ENCODE measurements around the gene MRPL11. TPM values are rescaled to one million over a fixed set of nuclear protein-coding genes. Genes with fewer than 3 reads are reported as not detected.

The MRPL11 gene
- total RNA-seq, 2 donors from 2014 or later, result 16.7 to 28.0 TPM

DNA sequence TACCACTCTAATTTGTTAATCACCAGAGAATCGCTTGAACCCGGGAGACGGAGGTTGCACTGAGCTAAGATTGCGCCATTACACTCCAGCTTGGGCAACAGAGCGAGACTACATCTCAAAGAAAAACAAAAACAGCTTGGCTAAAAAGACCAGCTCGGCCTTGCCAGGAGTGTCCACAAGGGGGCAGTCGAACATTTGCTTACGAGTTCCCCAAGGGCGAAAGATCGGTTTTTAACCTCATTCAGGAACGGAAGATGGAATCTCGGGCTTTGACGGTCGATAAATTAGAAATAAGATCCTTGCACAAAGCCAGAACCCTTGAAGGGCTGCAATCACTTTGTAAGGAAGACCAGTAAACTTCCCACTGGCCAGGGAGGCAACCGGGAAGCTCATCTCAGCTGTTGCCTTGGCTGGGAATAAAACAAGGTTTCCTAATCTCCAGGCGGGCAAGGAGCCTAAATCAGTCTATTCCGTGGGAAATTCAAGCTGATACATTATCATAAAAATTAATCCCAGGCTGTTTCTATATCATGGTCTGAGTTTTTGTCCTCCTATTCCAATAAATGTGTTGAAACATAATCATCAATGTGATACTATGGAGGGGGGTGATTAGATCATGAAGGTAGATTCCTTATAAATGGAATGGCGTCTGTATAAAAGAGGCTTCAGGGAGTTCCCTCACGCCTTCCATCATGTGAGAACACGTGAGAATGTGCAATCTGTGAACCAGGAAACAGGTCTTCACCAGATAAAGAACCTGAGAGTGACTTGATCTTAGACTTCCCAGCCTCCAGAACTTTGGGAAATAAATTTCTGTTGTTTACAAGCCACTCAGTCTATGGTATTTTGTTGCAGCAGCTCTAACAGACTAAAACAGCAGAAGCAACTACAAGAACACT, 52.2 kb downstream of the MRPL11 start:
- Histone ChIP-seq H3K27ac (no peak overlapping the region), H3K27me3 (replicated peaks; ENCODE audit: insufficient read depth) (no peaks in the 10 kb centered on the region), H3K4me3 (peak overlapping the region; percentile 63), H3K36me3 (no peaks in the 10 kb centered on the region), H3K9me3 (no peaks in the 10 kb centered on the region), H3K4me1 (ENCODE audit: control insufficient read depth in 1 of 2, low read depth in 2 of 2) (peaks cover 0 to 6% of the 10 kb centered on the region in 2 donors)
- TF ChIP-seq, protein P1, sequence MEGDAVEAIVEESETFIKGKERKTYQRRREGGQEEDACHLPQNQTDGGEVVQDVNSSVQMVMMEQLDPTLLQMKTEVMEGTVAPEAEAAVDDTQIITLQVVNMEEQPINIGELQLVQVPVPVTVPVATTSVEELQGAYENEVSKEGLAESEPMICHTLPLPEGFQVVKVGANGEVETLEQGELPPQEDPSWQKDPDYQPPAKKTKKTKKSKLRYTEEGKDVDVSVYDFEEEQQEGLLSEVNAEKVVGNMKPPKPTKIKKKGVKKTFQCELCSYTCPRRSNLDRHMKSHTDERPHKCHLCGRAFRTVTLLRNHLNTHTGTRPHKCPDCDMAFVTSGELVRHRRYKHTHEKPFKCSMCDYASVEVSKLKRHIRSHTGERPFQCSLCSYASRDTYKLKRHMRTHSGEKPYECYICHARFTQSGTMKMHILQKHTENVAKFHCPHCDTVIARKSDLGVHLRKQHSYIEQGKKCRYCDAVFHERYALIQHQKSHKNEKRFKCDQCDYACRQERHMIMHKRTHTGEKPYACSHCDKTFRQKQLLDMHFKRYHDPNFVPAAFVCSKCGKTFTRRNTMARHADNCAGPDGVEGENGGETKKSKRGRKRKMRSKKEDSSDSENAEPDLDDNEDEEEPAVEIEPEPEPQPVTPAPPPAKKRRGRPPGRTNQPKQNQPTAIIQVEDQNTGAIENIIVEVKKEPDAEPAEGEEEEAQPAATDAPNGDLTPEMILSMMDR (IDR thresholded peaks at IDR 0.05), result peak; percentile 91
- peak; percentile 79 for ATAC-seq (ENCODE audit: insufficient number of reproducible peaks, low FRiP score, low read depth)
- peak; percentile 49 for DNase-seq (ENCODE audit: low spot score)

Other genes starting within 250 kb of the MRPL11 start
- gene KLC2, start 181.1 kb downstream of the MRPL11 start, total RNA-seq, result 10 to 100 TPM; 48.6 to 55.9 TPM
- gene RAB1B, start 170.2 kb downstream of the MRPL11 start, total RNA-seq, result 10 to 100 TPM; 57.2 to 96.0 TPM
- gene CNIH2, start 160.7 kb downstream of the MRPL11 start, total RNA-seq, result not detected
- 100 to 1,000 TPM in 1 of 2 donors, 10 to 100 TPM in 1; 65.4 to 155 TPM for gene YIF1A, start 149.7 kb downstream of the MRPL11 start, total RNA-seq
- under 1 TPM in 1 of 2 donors, not detected in 1; 0.27 TPM for gene TMEM151A, start 147.0 kb downstream of the MRPL11 start, total RNA-seq
- gene CD248, start 121.8 kb downstream of the MRPL11 start, total RNA-seq, result 10 to 100 TPM; 22.9 to 32.4 TPM
- 1 to 10 TPM; 7.7 to 7.8 TPM for gene RIN1, start 102.4 kb downstream of the MRPL11 start, total RNA-seq
- 10 to 100 TPM; 35.0 to 48.1 TPM for gene BRMS1, start 93.7 kb downstream of the MRPL11 start, total RNA-seq
- gene B4GAT1, start 91.2 kb downstream of the MRPL11 start, total RNA-seq, result 10 to 100 TPM; 15.7 to 34.1 TPM
- gene SLC29A2, start 67.1 kb downstream of the MRPL11 start, total RNA-seq, result 1 to 10 TPM; 2.5 to 3.0 TPM
- 1 to 10 TPM; 4.2 to 6.6 TPM for gene NPAS4, start 17.8 kb downstream of the MRPL11 start, total RNA-seq
- gene PELI3, start 28.1 kb upstream of the MRPL11 start, total RNA-seq, result 10 to 100 TPM; 29.1 to 47.1 TPM
- gene DPP3, start 41.6 kb upstream of the MRPL11 start, total RNA-seq, result 10 to 100 TPM; 20.2 to 22.2 TPM
- gene BBS1, start 71.8 kb upstream of the MRPL11 start, total RNA-seq, result 100 to 1,000 TPM in 1 of 2 donors, 10 to 100 TPM in 1; 90.3 to 114 TPM
- gene ZDHHC24, start 107.2 kb upstream of the MRPL11 start, total RNA-seq, result 10 to 100 TPM; 10.2 to 15.7 TPM
- not detected for gene ACTN3, start 108.1 kb upstream of the MRPL11 start, total RNA-seq
- 100 to 1,000 TPM; 122 to 195 TPM for gene CTSF, start 129.8 kb upstream of the MRPL11 start, total RNA-seq
- gene CCDC87, start 154.2 kb upstream of the MRPL11 start, total RNA-seq, result under 1 TPM in 1 of 2 donors, not detected in 1; 0.68 TPM
- gene CCS, start 154.3 kb upstream of the MRPL11 start, total RNA-seq, result 10 to 100 TPM; 19.9 to 20.8 TPM
- 10 to 100 TPM; 72.7 to 99.8 TPM for gene RBM14, start 177.8 kb upstream of the MRPL11 start, total RNA-seq
- gene RBM4, start 199.9 kb upstream of the MRPL11 start, total RNA-seq, result 10 to 100 TPM; 61.2 to 84.0 TPM
- 1 to 10 TPM; 8.9 to 9.2 TPM for gene RBM4B, start 239.0 kb upstream of the MRPL11 start, total RNA-seq